OCI-LY1 (cell line): ENCODE results near the gene GADD45B.

Experiments used
- H2AFZ ChIP-seq: fragments of 200-600 bp; sonication (generic), shearing (Covaris generic); 2 replicates; pipeline ENCODE4 v1.6.0; 2014; ENCODE audit warnings: antibody characterized with exemption, mild to moderate bottlenecking, low read length
- H3F3A ChIP-seq: fragments of 200-600 bp; sonication (generic), shearing (Covaris generic); 2 replicates; pipeline ENCODE4 v1.6.0; 2014; ENCODE audit warnings: mild to moderate bottlenecking, antibody characterized with exemption, low read length, moderate library complexity; ENCODE audit not compliant: insufficient read depth
- H3K27ac ChIP-seq: fragments of 200-600 bp; sonication (generic); 2 replicates; pipeline ENCODE4 v1.5.1; 2014; ENCODE audit warnings: low read length, mixed run types, mild to moderate bottlenecking, low read depth; ENCODE audit not compliant: poor library complexity, severe bottlenecking
- H3K27me3 ChIP-seq: fragments of 200-600 bp; sonication (generic); 2 replicates; pipeline ENCODE4 v1.6.0; 2014; ENCODE audit warnings: antibody characterized with exemption, mild to moderate bottlenecking, low read length, moderate library complexity; ENCODE audit not compliant: insufficient read depth
- H3K36me3 ChIP-seq: fragments of 200-600 bp; sonication (generic); 2 replicates; pipeline ENCODE4 v1.6.1; 2014; ENCODE audit warnings: mild to moderate bottlenecking, antibody characterized with exemption, low read length, moderate library complexity, mixed read lengths; ENCODE audit not compliant: insufficient read depth
- H3K4me1 ChIP-seq: fragments of 200-600 bp; sonication (generic); 2 replicates; pipeline ENCODE4 v1.5.1; 2014; ENCODE audit warnings: mild to moderate bottlenecking, low read length, moderate library complexity; ENCODE audit not compliant: insufficient read depth, severe bottlenecking
- H3K4me2 ChIP-seq: fragments of 200-600 bp; sonication (generic), shearing (Covaris generic); 2 replicates; pipeline ENCODE4 v1.6.1; 2014; ENCODE audit warnings: low read length
- H3K4me3 ChIP-seq: fragments of 200-600 bp; sonication (generic); 2 replicates; pipeline ENCODE4 v1.5.1; 2014; ENCODE audit warnings: low read length, low read depth, mild to moderate bottlenecking, mixed read lengths; ENCODE audit not compliant: poor library complexity, severe bottlenecking
- H3K79me2 ChIP-seq: fragments of 200-600 bp; shearing (Covaris generic); 2 replicates; pipeline ENCODE4 v1.6.1; 2016; ENCODE audit warnings: mixed run types, low read length, mixed read lengths; ENCODE audit not compliant: insufficient read depth
- H3K9ac ChIP-seq: fragments of 200-600 bp; sonication (generic), shearing (Covaris generic); 2 replicates; pipeline ENCODE4 v1.6.1; 2014; ENCODE audit warnings: mild to moderate bottlenecking, low read length, mixed read lengths
- H3K9me2 ChIP-seq: fragments of 200-600 bp; sonication (generic), shearing (Covaris generic); 2 replicates; pipeline ENCODE4 v1.6.1; 2014; ENCODE audit warnings: low read depth, mild to moderate bottlenecking, low read length, mixed read lengths
- H3K9me3 ChIP-seq: fragments of 200-600 bp; shearing (Covaris generic); 2 replicates; pipeline ENCODE4 v1.6.1; 2014; ENCODE audit warnings: low read length, mixed read lengths
- H4K20me1 ChIP-seq: fragments of 200-600 bp; sonication (generic), shearing (Covaris generic); 2 replicates; pipeline ENCODE4 v1.6.0; 2016; ENCODE audit warnings: mild to moderate bottlenecking, low read length; ENCODE audit not compliant: insufficient read depth
- EZH2 ChIP-seq: fragments of 200-600 bp; sonication (generic), shearing (Covaris generic); IDR thresholded peaks from 2 replicates; pipeline ENCODE4 v1.8.0; 2017; ENCODE audit warnings: borderline replicate concordance, mixed run types, mild to moderate bottlenecking, antibody characterized with exemption, low read length, moderate library complexity, mixed read lengths
- TF ChIP-seq, protein P1 (sequence below): fragments of 200-600 bp; sonication (generic), shearing (Covaris generic); IDR thresholded peaks from 2 replicates; pipeline ENCODE4 v1.5.1; 2017; ENCODE audit warnings: mild to moderate bottlenecking, antibody characterized with exemption, low read length, moderate library complexity, mixed read lengths

Gene GADD45B

DNA sequence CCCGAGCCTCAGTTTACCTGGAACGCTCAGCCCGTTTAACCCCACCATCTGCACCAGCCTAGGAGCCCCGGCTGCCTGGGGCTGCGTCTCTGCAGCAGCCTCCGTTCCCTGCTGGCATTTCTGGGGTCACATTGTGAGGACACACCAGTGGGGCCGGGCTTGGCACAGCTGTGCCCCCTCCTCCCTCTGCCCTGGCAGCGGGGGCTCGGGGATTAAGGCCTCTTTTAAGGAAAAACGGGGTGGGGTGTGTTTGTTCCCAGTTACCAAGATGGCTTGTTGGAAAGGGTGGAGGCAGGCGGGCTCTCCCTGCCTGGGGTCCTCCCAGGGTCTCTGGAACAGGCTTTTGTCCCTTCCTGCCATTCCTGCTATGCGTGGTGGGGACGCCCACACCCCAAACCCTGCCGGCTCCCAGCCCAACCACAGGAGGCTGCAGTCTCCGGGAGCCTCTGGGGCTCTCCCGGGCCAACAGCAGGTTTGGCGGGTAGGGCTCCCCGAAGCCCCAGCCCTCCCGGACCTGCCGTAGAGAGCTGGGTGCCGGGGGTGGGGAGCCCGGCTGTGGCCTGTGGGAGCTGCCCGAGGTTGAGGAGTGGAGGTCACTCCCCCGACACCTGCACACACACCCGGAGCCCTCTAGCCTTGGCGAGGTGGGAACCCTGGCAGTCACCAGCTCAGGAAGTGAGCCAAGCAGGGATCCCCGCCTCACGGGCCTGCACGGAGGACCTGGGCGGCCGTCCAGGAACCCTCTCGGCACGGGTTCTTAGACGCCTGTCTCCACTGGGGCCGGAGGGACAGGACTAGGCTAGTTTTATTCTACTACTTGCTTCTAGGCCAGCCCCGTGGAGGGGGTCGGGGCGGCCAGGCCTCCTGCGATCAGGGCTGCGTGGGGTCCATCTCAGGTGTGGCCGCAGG, 36.9 kb downstream of the GADD45B start:
- no peak overlapping the region for H2AFZ ChIP-seq
- no peaks in the 10 kb centered on the region for H3K9me3 ChIP-seq
- H3K4me2 ChIP-seq: no peak overlapping the region
- TF ChIP-seq, protein P1, sequence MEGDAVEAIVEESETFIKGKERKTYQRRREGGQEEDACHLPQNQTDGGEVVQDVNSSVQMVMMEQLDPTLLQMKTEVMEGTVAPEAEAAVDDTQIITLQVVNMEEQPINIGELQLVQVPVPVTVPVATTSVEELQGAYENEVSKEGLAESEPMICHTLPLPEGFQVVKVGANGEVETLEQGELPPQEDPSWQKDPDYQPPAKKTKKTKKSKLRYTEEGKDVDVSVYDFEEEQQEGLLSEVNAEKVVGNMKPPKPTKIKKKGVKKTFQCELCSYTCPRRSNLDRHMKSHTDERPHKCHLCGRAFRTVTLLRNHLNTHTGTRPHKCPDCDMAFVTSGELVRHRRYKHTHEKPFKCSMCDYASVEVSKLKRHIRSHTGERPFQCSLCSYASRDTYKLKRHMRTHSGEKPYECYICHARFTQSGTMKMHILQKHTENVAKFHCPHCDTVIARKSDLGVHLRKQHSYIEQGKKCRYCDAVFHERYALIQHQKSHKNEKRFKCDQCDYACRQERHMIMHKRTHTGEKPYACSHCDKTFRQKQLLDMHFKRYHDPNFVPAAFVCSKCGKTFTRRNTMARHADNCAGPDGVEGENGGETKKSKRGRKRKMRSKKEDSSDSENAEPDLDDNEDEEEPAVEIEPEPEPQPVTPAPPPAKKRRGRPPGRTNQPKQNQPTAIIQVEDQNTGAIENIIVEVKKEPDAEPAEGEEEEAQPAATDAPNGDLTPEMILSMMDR: no peak
- TF ChIP-seq EZH2: no peak
- no peak overlapping the region for H3K27ac ChIP-seq
- no peaks in the 10 kb centered on the region for H3K79me2 ChIP-seq
- no peak overlapping the region for H3K4me3 ChIP-seq
- no peaks in the 10 kb centered on the region for H3F3A ChIP-seq
- H3K36me3 ChIP-seq: no peaks in the 10 kb centered on the region
- no peaks in the 10 kb centered on the region; the same call in 1 of the 2 replicates for H3K27me3 ChIP-seq
- H4K20me1 ChIP-seq: no peaks in the 10 kb centered on the region
- no peaks in the 10 kb centered on the region for H3K4me1 ChIP-seq
- H3K9ac ChIP-seq: no peak overlapping the region
- no peaks in the 10 kb centered on the region for H3K9me2 ChIP-seq

DNA sequence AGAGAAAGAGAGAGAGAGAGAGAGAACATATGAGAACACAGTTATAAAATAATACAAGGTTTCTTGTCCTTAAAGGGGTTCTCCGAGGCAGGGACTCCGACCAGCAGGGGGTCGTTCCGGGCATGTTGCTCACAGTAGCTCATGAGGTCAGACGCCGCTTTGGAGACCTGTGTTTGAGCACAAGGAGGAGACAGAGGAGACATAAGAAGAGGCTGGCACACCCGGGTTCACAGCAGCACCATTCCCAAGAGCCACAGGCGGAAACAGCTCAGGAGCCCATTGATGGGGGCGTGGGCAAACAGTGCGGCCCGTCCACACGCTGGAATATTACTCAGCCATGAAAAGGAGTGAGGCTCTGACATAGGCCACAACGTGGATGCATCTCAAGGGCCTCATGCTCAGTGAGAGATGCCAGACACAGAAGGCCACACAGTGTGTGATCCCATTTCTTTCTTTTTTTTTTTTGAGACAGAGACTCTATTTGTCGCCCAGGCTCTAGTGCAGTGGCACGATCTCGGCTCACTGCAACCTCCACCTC, 39.1 kb downstream of the GADD45B start:
- Histone ChIP-seq H3K27ac (no peak overlapping the region), H2AFZ (no peak overlapping the region)
- TF ChIP-seq, protein P1: no peak
- TF ChIP-seq EZH2: no peak

DNA sequence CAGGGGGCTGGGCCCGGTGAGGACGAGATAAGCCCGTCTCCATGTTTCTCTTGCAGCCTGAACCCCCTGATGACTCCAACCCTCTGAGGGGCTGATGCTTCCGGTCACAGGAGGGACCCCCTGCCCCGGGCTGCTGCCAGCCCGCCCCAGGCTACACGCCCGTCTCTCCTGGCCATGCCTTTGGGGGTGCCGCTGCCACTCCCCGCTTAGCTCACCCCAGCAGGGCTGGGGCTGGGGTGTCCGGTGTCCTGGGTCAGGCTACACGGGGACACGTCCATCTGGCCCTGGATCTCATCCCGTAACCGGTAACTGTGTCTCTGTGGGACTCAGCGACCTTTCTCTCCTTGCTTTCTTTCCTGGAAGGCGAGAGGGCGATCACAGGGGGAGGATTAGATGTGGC, 40.8 kb downstream of the GADD45B start:
- TF ChIP-seq, protein P1: no peak
- TF ChIP-seq EZH2: no peak
- no peaks in the 10 kb centered on the region for H3K79me2 ChIP-seq
- no peak overlapping the region for H3K27ac ChIP-seq
- H3K27me3 ChIP-seq: no peaks in the 10 kb centered on the region; the same call in 1 of the 2 replicates
- H3K9me2 ChIP-seq: no peaks in the 10 kb centered on the region
- no peaks in the 10 kb centered on the region for H3K9me3 ChIP-seq
- H3K36me3 ChIP-seq: no peaks in the 10 kb centered on the region
- no peak overlapping the region for H3K4me3 ChIP-seq
- H3K9ac ChIP-seq: no peak overlapping the region
- no peak overlapping the region for H2AFZ ChIP-seq
- H3K4me1 ChIP-seq: no peaks in the 10 kb centered on the region
- no peak overlapping the region for H3K4me2 ChIP-seq
- H4K20me1 ChIP-seq: no peaks in the 10 kb centered on the region
- no peaks in the 10 kb centered on the region for H3F3A ChIP-seq

More for the DNA sequence above, 39.1 kb downstream of the GADD45B start:
- Histone ChIP-seq H3F3A (no peaks in the 10 kb centered on the region), H3K4me1 (no peaks in the 10 kb centered on the region), H3K36me3 (no peaks in the 10 kb centered on the region), H3K9me3 (no peaks in the 10 kb centered on the region), H3K4me3 (no peak overlapping the region), H3K4me2 (no peak overlapping the region), H3K27me3 (no peaks in the 10 kb centered on the region; the same call in 1 of the 2 replicates), H3K9me2 (no peaks in the 10 kb centered on the region), H3K9ac (no peak overlapping the region), H4K20me1 (no peaks in the 10 kb centered on the region), H3K79me2 (no peaks in the 10 kb centered on the region)
